ENCODE data around the gene STEAP3. TPM values are rescaled to one million over a fixed set of nuclear protein-coding genes. Genes with fewer than 3 reads are reported as not detected.

Gene STEAP3
- total RNA-seq, 2 donors from 2014 or later, result 17.9 to 31.4 TPM

DNA sequence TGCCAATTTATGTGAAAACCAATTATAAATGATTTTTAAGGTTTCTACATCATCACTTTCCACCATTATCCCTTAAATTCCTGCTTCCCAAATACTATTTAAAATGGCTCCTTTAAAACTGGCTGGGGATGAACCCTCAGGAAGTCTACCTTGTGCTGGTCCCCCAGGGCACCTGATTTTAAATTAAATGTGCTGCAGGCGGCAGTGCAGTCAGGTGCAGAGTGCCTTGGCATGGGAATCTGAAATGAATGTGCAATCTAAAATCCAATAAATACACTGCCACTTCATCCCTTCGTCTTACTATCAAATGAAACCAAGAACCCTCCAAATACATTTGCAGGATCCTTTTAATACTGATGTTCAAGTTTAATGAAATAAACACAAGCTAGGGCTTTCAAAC, 81.2 kb downstream of the STEAP3 start:
- no peak for DNase-seq (ENCODE audit: low spot score)
- Histone ChIP-seq H3K4me3 (no peak overlapping the region), H3K27ac (no peak overlapping the region), H3K36me3 (no peaks in the 10 kb centered on the region), H3K27me3 (replicated peaks; ENCODE audit: insufficient read depth) (no peaks in the 10 kb centered on the region), H3K9me3 (no peaks in the 10 kb centered on the region), H3K4me1 (ENCODE audit: control insufficient read depth in 1 of 2, low read depth in 2 of 2) (no peaks in the 10 kb centered on the region)
- TF ChIP-seq, protein P1, sequence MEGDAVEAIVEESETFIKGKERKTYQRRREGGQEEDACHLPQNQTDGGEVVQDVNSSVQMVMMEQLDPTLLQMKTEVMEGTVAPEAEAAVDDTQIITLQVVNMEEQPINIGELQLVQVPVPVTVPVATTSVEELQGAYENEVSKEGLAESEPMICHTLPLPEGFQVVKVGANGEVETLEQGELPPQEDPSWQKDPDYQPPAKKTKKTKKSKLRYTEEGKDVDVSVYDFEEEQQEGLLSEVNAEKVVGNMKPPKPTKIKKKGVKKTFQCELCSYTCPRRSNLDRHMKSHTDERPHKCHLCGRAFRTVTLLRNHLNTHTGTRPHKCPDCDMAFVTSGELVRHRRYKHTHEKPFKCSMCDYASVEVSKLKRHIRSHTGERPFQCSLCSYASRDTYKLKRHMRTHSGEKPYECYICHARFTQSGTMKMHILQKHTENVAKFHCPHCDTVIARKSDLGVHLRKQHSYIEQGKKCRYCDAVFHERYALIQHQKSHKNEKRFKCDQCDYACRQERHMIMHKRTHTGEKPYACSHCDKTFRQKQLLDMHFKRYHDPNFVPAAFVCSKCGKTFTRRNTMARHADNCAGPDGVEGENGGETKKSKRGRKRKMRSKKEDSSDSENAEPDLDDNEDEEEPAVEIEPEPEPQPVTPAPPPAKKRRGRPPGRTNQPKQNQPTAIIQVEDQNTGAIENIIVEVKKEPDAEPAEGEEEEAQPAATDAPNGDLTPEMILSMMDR (IDR thresholded peaks at IDR 0.05), result no peak
- no peak for ATAC-seq (ENCODE audit: insufficient number of reproducible peaks, low FRiP score, low read depth)

GRCh38 chr2:119305497-119306195, 82.0 kb downstream of the STEAP3 start:
- H3K4me3 ChIP-seq, result no peak overlapping the region
- TF ChIP-seq, protein P1 (IDR thresholded peaks at IDR 0.05), result no peak
- no peaks in the 10 kb centered on the region for H3K36me3 ChIP-seq
- no peak for DNase-seq (ENCODE audit: low spot score)
- H3K9me3 ChIP-seq, result no peaks in the 10 kb centered on the region
- H3K27me3 ChIP-seq (replicated peaks; ENCODE audit: insufficient read depth), result no peaks in the 10 kb centered on the region
- no peak overlapping the region for H3K27ac ChIP-seq
- H3K4me1 ChIP-seq (ENCODE audit: control insufficient read depth in 1 of 2, low read depth in 2 of 2), result no peaks in the 10 kb centered on the region
- ATAC-seq (ENCODE audit: insufficient number of reproducible peaks, low FRiP score, low read depth), result no peak

- no peaks in the 10 kb centered on the region for H3K27me3 ChIP-seq (replicated peaks; ENCODE audit: insufficient read depth)
- DNase-seq (ENCODE audit: low spot score) (no peak), ATAC-seq (ENCODE audit: insufficient number of reproducible peaks, low FRiP score, low read depth) (no peak)
- H3K27ac ChIP-seq, result no peak overlapping the region
- H3K4me1 ChIP-seq (ENCODE audit: control insufficient read depth in 1 of 2, low read depth in 2 of 2), result no peaks in the 10 kb centered on the region
- TF ChIP-seq, protein P1 (IDR thresholded peaks at IDR 0.05), result no peak
- no peaks in the 10 kb centered on the region for H3K9me3 ChIP-seq
- no peaks in the 10 kb centered on the region for H3K36me3 ChIP-seq
- H3K4me3 ChIP-seq, result no peak overlapping the region
Measured at GRCh38 chr2:119306196-119306590, 82.6 kb downstream of the STEAP3 start.

- Histone ChIP-seq H3K9me3 (no peaks in the 10 kb centered on the region), H3K27ac (no peak overlapping the region), H3K27me3 (replicated peaks; ENCODE audit: insufficient read depth) (no peaks in the 10 kb centered on the region), H3K36me3 (no peaks in the 10 kb centered on the region), H3K4me3 (no peak overlapping the region), H3K4me1 (ENCODE audit: control insufficient read depth in 1 of 2, low read depth in 2 of 2) (no peaks in the 10 kb centered on the region)
- TF ChIP-seq, protein P1 (IDR thresholded peaks at IDR 0.05), result no peak
- no peak for DNase-seq (ENCODE audit: low spot score)
- no peak for ATAC-seq (ENCODE audit: insufficient number of reproducible peaks, low FRiP score, low read depth)
Measured at GRCh38 chr2:119307419-119308140, 83.9 kb downstream of the STEAP3 start.

GRCh38 chr2:119308793-119309330, 85.2 kb downstream of the STEAP3 start:
- H3K27ac ChIP-seq, result no peak overlapping the region
- no peaks in the 10 kb centered on the region for H3K4me1 ChIP-seq (ENCODE audit: control insufficient read depth in 1 of 2, low read depth in 2 of 2)
- no peaks in the 10 kb centered on the region for H3K36me3 ChIP-seq
- H3K27me3 ChIP-seq (replicated peaks; ENCODE audit: insufficient read depth), result no peaks in the 10 kb centered on the region
- no peak overlapping the region for H3K4me3 ChIP-seq
- H3K9me3 ChIP-seq, result no peaks in the 10 kb centered on the region
- TF ChIP-seq, protein P1 (IDR thresholded peaks at IDR 0.05), result no peak
- ATAC-seq (ENCODE audit: insufficient number of reproducible peaks, low FRiP score, low read depth) (no peak), DNase-seq (ENCODE audit: low spot score) (no peak)

Data from thoracic aorta (tissue), 2 donors.